ENCODE results near the gene SDR42E2. TPM values are rescaled to one million over a fixed set of nuclear protein-coding genes. Genes with fewer than 3 reads are reported as not detected.

SDR42E2 gene
- polyA plus RNA-seq, 1 of the 3 experiments (the other 2 are of a cell fraction) = not detected

DNA sequence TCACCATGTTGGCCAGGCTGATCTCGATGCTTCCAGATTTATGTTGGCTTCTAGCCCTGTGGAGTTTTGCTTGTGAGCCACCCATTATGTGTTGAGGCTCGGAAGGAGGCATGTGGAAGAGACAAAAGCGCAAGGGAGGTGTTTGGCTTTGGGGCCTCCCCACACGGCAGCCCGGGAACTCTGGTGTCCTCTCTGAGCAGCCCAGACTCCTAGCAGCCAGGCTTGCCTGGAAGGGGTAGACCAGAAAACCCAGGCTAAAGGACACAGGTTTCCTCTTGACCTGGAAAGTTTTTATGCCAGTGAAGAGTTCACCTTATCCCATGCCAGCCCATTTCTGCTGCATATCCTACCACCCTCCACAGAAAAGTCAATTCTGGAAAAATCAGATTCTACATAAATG, 21.0 kb downstream of the SDR42E2 start:
- Histone ChIP-seq H3K4me2 (no peak overlapping the region), H4K20me1 (ENCODE audit: insufficient read depth) (no peaks in the 10 kb centered on the region), H3K4me3 (ENCODE audit: low read depth in 2 of 2, low read length in 1 of 2) (no peak overlapping the region), H3K36me3 (replicated peaks in 1 of 2; ENCODE audit: control insufficient read depth in 1 of 2, insufficient read depth in 2 of 2, low read length in 1 of 2) (no peaks in the 10 kb centered on the region), H3K9me3 (no peaks in the 10 kb centered on the region), H3F3A (replicated peaks; ENCODE audit: insufficient read depth) (peaks cover 4% of the 10 kb centered on the region), H3K79me2 (ENCODE audit: insufficient read depth) (no peaks in the 10 kb centered on the region), H3K9ac (no peak overlapping the region), H3K27me3 (ENCODE audit: insufficient read depth) (no peaks in the 10 kb centered on the region), H3K9me2 (no peaks in the 10 kb centered on the region), H3K27ac (ENCODE audit: low read depth in 2 of 2, low read length in 1 of 2) (no peak overlapping the region), H2AFZ (ENCODE audit: low read depth) (no peak overlapping the region), H3K4me1 (ENCODE audit: control insufficient read depth in 1 of 2, insufficient read depth in 2 of 2, low read depth in 1 of 2, low read length in 1 of 2) (no peaks in the 10 kb centered on the region)
- ChIA-PET POLR2A (no interaction called here), CTCF (interaction anchor here (1.0 to 2.1 kb wide), 3 partner anchors 9 to 179 kb away, joined by 3 to 6 read pairs (median 4); no protein-coding TSS in a partner anchor)
- WGBS (ENCODE audit: low lambda C conversion rate) = 45% methylated on average over 2 of the region's 5 CpGs
- TF ChIP-seq NFIC (IDR thresholded peaks at IDR 0.05; ENCODE audit: borderline replicate concordance) (no peak), CTCF (IDR thresholded peaks at IDR 0.05) (no peak), JUND (IDR thresholded peaks at IDR 0.05) (no peak), FOXM1 (IDR thresholded peaks at IDR 0.05; ENCODE audit: low read depth) (no peak), PBX3 (IDR thresholded peaks at IDR 0.05) (no peak), RXRA (IDR thresholded peaks at IDR 0.05; ENCODE audit: borderline replicate concordance, low read depth) (no peak), TEAD4 (IDR thresholded peaks at IDR 0.05; ENCODE audit: borderline replicate concordance, insufficient read depth) (no peak), GABPA (IDR thresholded peaks at IDR 0.05; ENCODE audit: low read depth) (no peak), RFX5 (IDR thresholded peaks at IDR 0.05; ENCODE audit: low read length) (no peak), YY1 (IDR thresholded peaks at IDR 0.05; ENCODE audit: low read depth) (no peak), USF2 (IDR thresholded peaks at IDR 0.05; ENCODE audit: borderline replicate concordance, low read depth, low read length) (no peak), GATA2 (CRISPR knock-in tag; IDR thresholded peaks at IDR 0.05) (no peak), ELF1 (IDR thresholded peaks at IDR 0.05) (no peak), RCOR1 (IDR thresholded peaks at IDR 0.05; ENCODE audit: low read length) (no peak)
- DNase-seq = no peak

DNA sequence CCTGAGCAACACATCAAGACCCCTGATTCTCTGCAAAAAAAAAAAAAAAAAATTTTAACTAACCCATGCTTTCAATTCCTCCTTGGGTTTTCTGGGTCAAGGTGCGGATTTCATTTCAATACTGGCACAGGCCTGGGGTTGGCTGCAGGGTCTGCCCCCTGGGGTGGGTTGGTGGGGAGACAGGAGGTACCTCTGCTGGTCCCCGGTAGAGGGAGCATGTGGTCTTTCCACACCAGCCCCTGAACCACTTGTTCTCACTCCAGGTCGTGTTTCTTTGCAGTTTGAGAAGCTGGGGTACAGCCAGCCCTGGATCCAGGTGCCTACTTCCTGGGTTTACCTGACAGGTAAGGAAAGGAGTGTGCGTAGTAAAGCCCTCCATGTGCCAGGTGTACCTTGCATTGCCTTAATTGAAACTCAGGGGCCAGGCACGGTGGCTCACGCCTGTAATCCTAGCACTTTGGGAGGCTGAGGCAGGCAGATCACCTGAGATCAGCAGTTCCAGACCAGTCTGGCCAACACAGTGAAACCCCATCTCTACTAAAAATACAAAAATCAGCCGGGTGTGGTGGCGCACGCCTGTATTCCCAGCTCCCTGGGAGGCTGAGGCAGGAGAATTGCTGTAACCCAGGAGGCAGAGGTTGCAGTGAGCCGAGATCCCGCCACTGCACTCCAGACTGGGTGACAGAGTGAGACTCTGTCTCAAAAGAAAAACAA, 21.8 kb downstream of the SDR42E2 start:
- Histone ChIP-seq H3K79me2 (ENCODE audit: insufficient read depth) (no peaks in the 10 kb centered on the region), H3K9me2 (no peaks in the 10 kb centered on the region), H3K9me3 (no peaks in the 10 kb centered on the region), H3K27me3 (ENCODE audit: insufficient read depth) (no peaks in the 10 kb centered on the region), H3K36me3 (replicated peaks in 1 of 2; ENCODE audit: control insufficient read depth in 1 of 2, insufficient read depth in 2 of 2, low read length in 1 of 2) (no peaks in the 10 kb centered on the region), H4K20me1 (ENCODE audit: insufficient read depth) (no peaks in the 10 kb centered on the region), H3K9ac (no peak overlapping the region), H3K4me1 (ENCODE audit: control insufficient read depth in 1 of 2, insufficient read depth in 2 of 2, low read depth in 1 of 2, low read length in 1 of 2) (peaks cover 0 to 6% of the 10 kb centered on the region in 2 experiments; a peak in 1 of 4 replicates), H3K4me2 (no peak overlapping the region), H3K27ac (ENCODE audit: low read depth in 2 of 2, low read length in 1 of 2) (no peak overlapping the region), H2AFZ (ENCODE audit: low read depth) (no peak overlapping the region), H3K4me3 (ENCODE audit: low read depth in 2 of 2, low read length in 1 of 2) (no peak overlapping the region), H3F3A (replicated peaks; ENCODE audit: insufficient read depth) (peaks cover 6% of the 10 kb centered on the region)
- whole genome bisulfite sequencing (ENCODE audit: low lambda C conversion rate) = 67% methylated on average over 11 of the region's 11 CpGs
- TF ChIP-seq CTCF (IDR thresholded peaks at IDR 0.05) (peak; percentile 34; the same call in 1 of the 2 replicates), CHD2 (IDR thresholded peaks at IDR 0.05; ENCODE audit: low read length, partially characterized antibody) (no peak), RAD21 (IDR thresholded peaks at IDR 0.05; ENCODE audit: low read length) (0 out of 2 replicates have a peak, but pooled peaks have one; percentile 6)
- peak; percentile 52 for DNase-seq
- ChIA-PET POLR2A (no interaction called here), CTCF (interaction anchor here (1.0 to 2.1 kb wide), 3 partner anchors 8 to 106 kb away, joined by 3 to 6 read pairs (median 4); no protein-coding TSS in a partner anchor)

All from SK-N-SH (cell line).